Measurements from ENCODE around the gene PAXX. TPM values are rescaled to one million over a fixed set of nuclear protein-coding genes. Genes with fewer than 3 reads are reported as not detected.

Gene PAXX
- total and polyA plus RNA-seq, 2 donors (not counting 1 experiment from before 2014, with no cell fraction given), result 6.1 to 13.7 TPM

DNA sequence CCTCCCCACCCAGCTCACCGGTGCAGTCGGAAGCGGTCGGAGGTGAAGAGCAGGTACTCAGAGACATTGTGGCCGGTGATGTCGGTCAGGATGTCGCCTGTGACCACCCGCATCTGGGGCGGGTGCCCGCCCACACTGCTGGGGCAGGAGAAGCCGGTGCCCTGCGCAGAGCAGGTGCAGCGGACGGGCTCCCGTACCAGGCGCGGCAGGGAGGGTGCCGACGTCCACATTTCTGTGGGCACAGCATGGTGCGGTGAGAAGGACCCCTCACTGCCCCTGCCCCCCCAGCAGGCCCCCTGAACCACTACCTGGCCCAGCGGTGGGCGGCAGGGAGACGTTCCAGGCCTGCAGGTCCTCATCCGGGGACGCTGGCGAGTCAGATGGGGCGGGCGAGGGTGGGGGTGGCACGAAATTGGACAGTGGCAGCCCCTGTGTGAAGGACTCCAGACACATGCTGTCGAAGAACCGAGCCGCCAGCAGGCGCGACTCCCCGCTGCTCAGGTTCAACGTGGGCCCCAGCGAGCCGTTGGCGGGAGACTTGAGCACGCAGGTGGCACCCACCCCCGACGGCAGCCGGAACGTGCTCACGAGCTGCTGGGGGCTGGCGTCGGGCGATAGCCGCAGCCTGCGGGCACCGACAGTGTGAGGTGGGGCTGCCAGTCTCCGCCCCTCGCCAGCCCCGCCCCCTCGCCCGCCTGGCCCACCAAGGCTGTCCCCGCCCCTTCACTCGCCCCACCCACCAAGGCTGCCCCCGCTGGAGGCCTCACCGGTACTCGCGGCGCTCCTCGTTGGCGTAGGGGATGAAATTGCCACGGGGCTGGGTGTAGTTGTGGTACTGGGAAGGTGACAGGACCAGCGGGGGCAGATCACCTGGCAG is 20.7 kb downstream of the PAXX start:
- no peak for DNase-seq (ENCODE audit: low read depth in 2 of 2)
- no peak overlapping the region for H3K9ac ChIP-seq (ENCODE audit: insufficient read depth, low read length)
- H3K4me2 ChIP-seq (ENCODE audit: extremely low read depth, insufficient read depth, low read length), result no peak overlapping the region
- TF ChIP-seq CTCF (conservative IDR thresholded peaks at IDR 0.05 in 1 of 2, IDR thresholded peaks at IDR 0.05 in 1 of 2; ENCODE audit: low read depth in 1 of 2, low read length in 2 of 2), result no peak
- TF ChIP-seq EZH2 (IDR thresholded peaks at IDR 0.05; ENCODE audit: low read length, missing control alignments), result no peak
- H3K36me3 ChIP-seq (ENCODE audit: control insufficient read depth, insufficient read depth, low read length), result peaks cover 16% of the 10 kb centered on the region
- no peaks in the 10 kb centered on the region for H3K9me3 ChIP-seq (ENCODE audit: control insufficient read depth, insufficient read depth, low read depth, low read length)
- H3K79me2 ChIP-seq (ENCODE audit: control insufficient read depth, insufficient read depth, low read length), result no peaks in the 10 kb centered on the region
- H4K20me1 ChIP-seq (ENCODE audit: control insufficient read depth, extremely low read depth, insufficient read depth, low read length), result no peaks in the 10 kb centered on the region
- H3K4me1 ChIP-seq (ENCODE audit: control insufficient read depth, extremely low read depth, insufficient read depth, low read length), result no peaks in the 10 kb centered on the region
- no peak overlapping the region for H3K27ac ChIP-seq (ENCODE audit: insufficient read depth, low read length)
- no peak overlapping the region for H3K4me3 ChIP-seq (replicated peaks in 1 of 4; ENCODE audit: control extremely low read depth in 1 of 4, insufficient read depth in 1 of 4, low read depth in 3 of 4, low read length in 4 of 4)
- H3K27me3 ChIP-seq (ENCODE audit: control insufficient read depth, insufficient read depth, low read length), result no peaks in the 10 kb centered on the region
- no peak overlapping the region for H2AFZ ChIP-seq (ENCODE audit: low read length)

DNA sequence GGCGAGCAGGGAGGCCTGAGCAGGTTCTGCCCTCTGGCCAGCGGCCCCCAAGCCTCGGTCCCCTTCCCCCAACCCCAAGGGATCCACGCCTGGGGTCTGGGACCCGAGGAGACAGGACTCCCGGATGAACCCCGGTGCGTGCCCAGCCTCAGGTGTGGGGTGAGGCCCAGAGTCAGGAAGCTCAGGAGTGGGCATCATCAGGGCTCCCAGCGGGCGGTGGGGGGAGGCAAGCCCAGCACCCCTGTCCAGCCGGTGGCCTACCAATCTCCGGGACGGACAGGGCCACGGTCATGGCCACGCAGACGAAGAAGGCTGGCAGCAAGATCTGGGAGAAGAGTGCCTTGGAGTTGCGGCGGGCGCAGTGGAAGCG is 21.3 kb downstream of the PAXX start:
- Histone ChIP-seq H2AFZ (ENCODE audit: low read length) (no peak overlapping the region), H3K79me2 (ENCODE audit: control insufficient read depth, insufficient read depth, low read length) (no peaks in the 10 kb centered on the region), H3K27ac (ENCODE audit: insufficient read depth, low read length) (no peak overlapping the region), H3K9ac (ENCODE audit: insufficient read depth, low read length) (no peak overlapping the region), H3K4me1 (ENCODE audit: control insufficient read depth, extremely low read depth, insufficient read depth, low read length) (no peaks in the 10 kb centered on the region), H3K4me2 (ENCODE audit: extremely low read depth, insufficient read depth, low read length) (no peak overlapping the region), H3K9me3 (ENCODE audit: control insufficient read depth, insufficient read depth, low read depth, low read length) (no peaks in the 10 kb centered on the region), H4K20me1 (ENCODE audit: control insufficient read depth, extremely low read depth, insufficient read depth, low read length) (no peaks in the 10 kb centered on the region), H3K4me3 (replicated peaks in 1 of 4; ENCODE audit: control extremely low read depth in 1 of 4, insufficient read depth in 1 of 4, low read depth in 3 of 4, low read length in 4 of 4) (no peak overlapping the region), H3K27me3 (ENCODE audit: control insufficient read depth, insufficient read depth, low read length) (no peaks in the 10 kb centered on the region), H3K36me3 (ENCODE audit: control insufficient read depth, insufficient read depth, low read length) (peaks cover 16% of the 10 kb centered on the region)
- no peak for DNase-seq (ENCODE audit: low read depth in 2 of 2)
- TF ChIP-seq CTCF (conservative IDR thresholded peaks at IDR 0.05 in 1 of 2, IDR thresholded peaks at IDR 0.05 in 1 of 2; ENCODE audit: low read depth in 1 of 2, low read length in 2 of 2) (no peak), EZH2 (IDR thresholded peaks at IDR 0.05; ENCODE audit: low read length, missing control alignments) (no peak)

GRCh38 chr9:137014166-137014565 is 21.9 kb downstream of the PAXX start:
- TF ChIP-seq CTCF (conservative IDR thresholded peaks at IDR 0.05 in 1 of 2, IDR thresholded peaks at IDR 0.05 in 1 of 2; ENCODE audit: low read depth in 1 of 2, low read length in 2 of 2), result no peak
- no peak for TF ChIP-seq EZH2 (IDR thresholded peaks at IDR 0.05; ENCODE audit: low read length, missing control alignments)
- H3K4me3 ChIP-seq (replicated peaks in 1 of 4; ENCODE audit: control extremely low read depth in 1 of 4, insufficient read depth in 1 of 4, low read depth in 3 of 4, low read length in 4 of 4), result no peak overlapping the region

More at GRCh38 chr9:137014166-137014565, 21.9 kb downstream of the PAXX start:
- no peak overlapping the region for H3K27ac ChIP-seq (ENCODE audit: insufficient read depth, low read length)
- H3K9ac ChIP-seq (ENCODE audit: insufficient read depth, low read length), result no peak overlapping the region
- no peak overlapping the region for H3K4me2 ChIP-seq (ENCODE audit: extremely low read depth, insufficient read depth, low read length)
- no peaks in the 10 kb centered on the region for H4K20me1 ChIP-seq (ENCODE audit: control insufficient read depth, extremely low read depth, insufficient read depth, low read length)
- H3K36me3 ChIP-seq (ENCODE audit: control insufficient read depth, insufficient read depth, low read length), result peaks cover 16% of the 10 kb centered on the region
- H3K9me3 ChIP-seq (ENCODE audit: control insufficient read depth, insufficient read depth, low read depth, low read length), result no peaks in the 10 kb centered on the region
- H2AFZ ChIP-seq (ENCODE audit: low read length), result no peak overlapping the region
- DNase-seq (ENCODE audit: low read depth in 2 of 2), result no peak
- no peaks in the 10 kb centered on the region for H3K4me1 ChIP-seq (ENCODE audit: control insufficient read depth, extremely low read depth, insufficient read depth, low read length)
- no peaks in the 10 kb centered on the region for H3K79me2 ChIP-seq (ENCODE audit: control insufficient read depth, insufficient read depth, low read length)
- no peaks in the 10 kb centered on the region for H3K27me3 ChIP-seq (ENCODE audit: control insufficient read depth, insufficient read depth, low read length)
